ENCODE measurements around the gene INPP5K. TPM values are rescaled to one million over a fixed set of nuclear protein-coding genes. Genes with fewer than 3 reads are reported as not detected.
"Not testable (repeated sequence)": the region's sequence is repeated elsewhere in the genome, so short reads cannot be mapped to it uniquely, and the experiment has no call there.

Gene INPP5K
- total and polyA plus RNA-seq, 12 donors, result 26.8 to 45.5 (median 34.8) TPM

GRCh38 chr17:1511290-1511689 is 5.1 kb downstream of the INPP5K start:
- TF ChIP-seq, protein P1, sequence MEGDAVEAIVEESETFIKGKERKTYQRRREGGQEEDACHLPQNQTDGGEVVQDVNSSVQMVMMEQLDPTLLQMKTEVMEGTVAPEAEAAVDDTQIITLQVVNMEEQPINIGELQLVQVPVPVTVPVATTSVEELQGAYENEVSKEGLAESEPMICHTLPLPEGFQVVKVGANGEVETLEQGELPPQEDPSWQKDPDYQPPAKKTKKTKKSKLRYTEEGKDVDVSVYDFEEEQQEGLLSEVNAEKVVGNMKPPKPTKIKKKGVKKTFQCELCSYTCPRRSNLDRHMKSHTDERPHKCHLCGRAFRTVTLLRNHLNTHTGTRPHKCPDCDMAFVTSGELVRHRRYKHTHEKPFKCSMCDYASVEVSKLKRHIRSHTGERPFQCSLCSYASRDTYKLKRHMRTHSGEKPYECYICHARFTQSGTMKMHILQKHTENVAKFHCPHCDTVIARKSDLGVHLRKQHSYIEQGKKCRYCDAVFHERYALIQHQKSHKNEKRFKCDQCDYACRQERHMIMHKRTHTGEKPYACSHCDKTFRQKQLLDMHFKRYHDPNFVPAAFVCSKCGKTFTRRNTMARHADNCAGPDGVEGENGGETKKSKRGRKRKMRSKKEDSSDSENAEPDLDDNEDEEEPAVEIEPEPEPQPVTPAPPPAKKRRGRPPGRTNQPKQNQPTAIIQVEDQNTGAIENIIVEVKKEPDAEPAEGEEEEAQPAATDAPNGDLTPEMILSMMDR (IDR thresholded peaks at IDR 0.05), result no peak
- ATAC-seq (peak; percentile 5 to 71 (median 55)), DNase-seq (peak; percentile 48 to 72)
- peaks cover 0 to 70% (median 0%) of the 10 kb centered on the region in 9 donors for H3K36me3 ChIP-seq
- H3K4me3 ChIP-seq, result peak overlapping the region in 1 of 10 donors; percentile 23
- peaks cover 30 to 97% (median 66%) of the 10 kb centered on the region in 9 donors for H3K4me1 ChIP-seq
- intact Hi-C loops (cut with DNase I), result loop anchor here in 9 of 10 donors (2.0 to 10.0 kb wide), 11 partner anchors 16 to 249 kb away; partner anchors contain the start of genes CRK (in 4 of the 9), MYO1C (in 3 of the 9), BHLHA9 (in 2 of the 9) and TRARG1 (in 2 of the 9)
- WGBS, 2 donors, result 26% methylated on average over 11 of the region's 11 CpGs
- H3K27ac ChIP-seq, result peak overlapping the region; percentile 78 to 97 (median 85)
- no peaks in the 10 kb centered on the region for H3K9me3 ChIP-seq
- no peaks in the 10 kb centered on the region for H3K27me3 ChIP-seq

- 71 to 76% methylated on average over 7 of the region's 7 CpGs for WGBS, 2 donors
- no peak for ATAC-seq
- no peak for DNase-seq
- H3K27ac ChIP-seq, result peak overlapping the region in 6 of 10 donors; percentile 78 to 97 (median 86)
- no peaks in the 10 kb centered on the region for H3K27me3 ChIP-seq
- TF ChIP-seq, protein P1 (IDR thresholded peaks at IDR 0.05), result no peak
- peaks cover 30 to 97% (median 73%) of the 10 kb centered on the region in 9 donors for H3K4me1 ChIP-seq
- no peaks in the 10 kb centered on the region for H3K9me3 ChIP-seq
- intact Hi-C loops (cut with DNase I), result no loop called here
- no peak overlapping the region for H3K4me3 ChIP-seq
- peaks cover 0 to 89% (median 0%) of the 10 kb centered on the region in 9 donors for H3K36me3 ChIP-seq
Observed at GRCh38 chr17:1509290-1509881, 7.0 kb downstream of the INPP5K start.

DNA sequence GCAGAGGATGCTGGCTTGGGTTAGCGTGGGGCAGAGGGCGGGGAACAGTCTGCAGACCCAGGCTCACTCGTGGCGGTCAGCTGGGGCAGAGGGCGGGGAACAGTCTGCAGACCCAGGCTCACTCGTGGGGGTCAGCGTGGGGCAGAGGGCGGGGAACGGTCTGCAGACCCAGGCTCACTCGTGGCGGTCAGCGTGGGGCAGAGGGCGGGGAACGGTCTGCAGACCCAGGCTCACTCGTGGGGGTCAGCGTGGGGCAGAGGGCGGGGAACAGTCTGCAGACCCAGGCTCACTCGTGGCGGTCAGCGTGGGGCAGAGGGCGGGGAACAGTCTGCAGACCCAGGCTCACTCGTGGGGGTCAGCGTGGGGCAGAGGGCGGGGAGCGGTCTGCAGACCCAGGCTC is 7.7 kb downstream of the INPP5K start:
- H3K4me3 ChIP-seq; DNase-seq; ATAC-seq; H3K27me3 ChIP-seq; H3K9me3 ChIP-seq; intact Hi-C loops (cut with DNase I): not testable (repeated sequence)
- 90 to 95% methylated on average over 16 to 20 of the region's 25 CpGs for WGBS, 2 donors
- Histone ChIP-seq H3K36me3 (peaks cover 0 to 89% (median 0%) of the 10 kb centered on the region in 9 donors), H3K4me1 (peaks cover 30 to 97% (median 72%) of the 10 kb centered on the region in 9 donors), H3K27ac (peak overlapping the region in 2 of 10 donors; percentile 6 to 25)

DNA sequence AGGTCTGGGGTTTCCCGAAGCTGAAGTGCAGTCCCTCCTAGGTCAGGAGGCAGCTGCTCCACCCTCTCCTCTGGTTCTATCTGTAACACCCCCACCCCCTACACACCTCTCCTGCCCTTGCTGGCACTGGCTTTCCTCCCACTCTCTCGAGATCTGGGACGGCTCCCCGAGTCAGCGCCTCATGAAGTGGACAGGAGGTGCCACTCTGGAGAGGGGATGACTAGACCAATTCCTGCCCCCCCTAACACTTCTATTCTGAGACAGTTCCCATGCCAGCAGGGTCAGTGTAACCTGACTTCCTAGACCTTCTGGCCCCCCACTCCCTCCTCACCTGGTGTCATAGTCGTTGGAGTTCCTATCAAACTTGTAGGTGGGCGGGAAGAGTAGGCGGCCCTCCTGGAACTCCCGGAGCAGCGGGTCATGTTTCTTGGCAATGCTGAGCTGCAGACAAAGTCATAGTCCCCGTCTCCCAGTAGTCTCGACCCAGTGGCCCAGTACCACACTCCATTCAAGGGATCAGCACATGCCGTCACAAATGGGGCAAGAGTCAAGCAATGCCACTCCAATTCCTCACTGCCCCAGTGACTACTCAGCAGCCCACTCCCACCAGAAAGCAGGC is 9.7 kb downstream of the INPP5K start:
- peak overlapping the region in 8 of 10 donors; percentile 14 to 72 (median 56) for H3K27ac ChIP-seq
- TF ChIP-seq, protein P1 (IDR thresholded peaks at IDR 0.05), result no peak
- peaks cover 0 to 75% (median 0%) of the 10 kb centered on the region in 9 donors for H3K36me3 ChIP-seq
- no peak overlapping the region for H3K4me3 ChIP-seq
- H3K4me1 ChIP-seq, result peaks cover 21 to 80% (median 54%) of the 10 kb centered on the region in 9 donors
- H3K9me3 ChIP-seq, result no peaks in the 10 kb centered on the region
- 55 to 63% methylated on average over 13 of the region's 13 CpGs for WGBS, 2 donors
- ATAC-seq, result peak; percentile 33 to 87 (median 76)
- intact Hi-C loops (cut with DNase I), result no loop called here
- peak; percentile 55 to 59 for DNase-seq
- no peaks in the 10 kb centered on the region for H3K27me3 ChIP-seq
